ENCODE measurements around the gene PRM2.
A peak's percentile ranks its signal among the peaks of the same experiment; 100 is the strongest.

The PRM2 gene

GRCh38 chr16:11268921-11269375 is 7.3 kb downstream of the PRM2 start, which contains the start of gene TNP2:
Gene TNP2, minus strand, starts transcription at chr16:11269325. Its CDS starts 63 bp downstream, at chr16:11269262.
- ATAC-seq: no peak
- TF ChIP-seq ZNF70 (CRISPR knock-in tag; IDR thresholded peaks at IDR 0.05): no peak

DNA sequence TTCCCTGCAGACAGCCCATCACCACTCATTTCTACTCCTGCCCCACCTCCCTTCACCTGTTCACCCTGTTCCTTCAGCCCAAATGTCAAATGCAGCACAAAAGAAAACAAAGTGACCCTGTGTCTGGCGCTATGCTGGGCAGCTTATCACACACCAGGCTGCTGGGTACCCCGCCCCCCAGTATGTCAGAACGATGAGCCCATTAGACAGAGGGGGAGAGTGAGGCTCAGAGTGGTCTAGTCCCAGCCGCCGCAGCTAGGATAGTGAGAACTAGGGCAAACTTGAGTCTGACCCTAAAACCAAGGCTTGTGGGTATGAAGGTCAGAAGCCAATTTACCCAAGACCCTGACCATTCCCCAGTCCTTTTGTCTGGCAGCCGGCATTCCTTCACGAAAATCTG is 11.2 kb downstream of the PRM2 start:
- TF ChIP-seq ARNTL (CRISPR knock-in tag; IDR thresholded peaks at IDR 0.05; ENCODE audit: borderline replicate concordance, low read depth) (no peak), TOX (CRISPR knock-in tag; IDR thresholded peaks at IDR 0.05; ENCODE audit: borderline replicate concordance) (no peak), TCF4 (CRISPR knock-in tag; IDR thresholded peaks at IDR 0.05; ENCODE audit: borderline replicate concordance) (no peak), BACH2 (CRISPR knock-in tag; IDR thresholded peaks at IDR 0.05; ENCODE audit: borderline replicate concordance) (no peak), ESRRG (CRISPR knock-in tag; IDR thresholded peaks at IDR 0.05) (no peak), RARB (CRISPR knock-in tag; IDR thresholded peaks at IDR 0.05) (no peak), POU6F1 (CRISPR knock-in tag; IDR thresholded peaks at IDR 0.05; ENCODE audit: borderline replicate concordance, low read depth) (no peak), ZFP3 (CRISPR knock-in tag; IDR thresholded peaks at IDR 0.05) (no peak), OSR1 (CRISPR knock-in tag; IDR thresholded peaks at IDR 0.05) (no peak), ZC3H10 (CRISPR knock-in tag; IDR thresholded peaks at IDR 0.05) (no peak)
- no peak for ATAC-seq

- TF ChIP-seq ZNF70 (CRISPR knock-in tag; IDR thresholded peaks at IDR 0.05): peak; percentile 96
- TF ChIP-seq, protein P1, sequence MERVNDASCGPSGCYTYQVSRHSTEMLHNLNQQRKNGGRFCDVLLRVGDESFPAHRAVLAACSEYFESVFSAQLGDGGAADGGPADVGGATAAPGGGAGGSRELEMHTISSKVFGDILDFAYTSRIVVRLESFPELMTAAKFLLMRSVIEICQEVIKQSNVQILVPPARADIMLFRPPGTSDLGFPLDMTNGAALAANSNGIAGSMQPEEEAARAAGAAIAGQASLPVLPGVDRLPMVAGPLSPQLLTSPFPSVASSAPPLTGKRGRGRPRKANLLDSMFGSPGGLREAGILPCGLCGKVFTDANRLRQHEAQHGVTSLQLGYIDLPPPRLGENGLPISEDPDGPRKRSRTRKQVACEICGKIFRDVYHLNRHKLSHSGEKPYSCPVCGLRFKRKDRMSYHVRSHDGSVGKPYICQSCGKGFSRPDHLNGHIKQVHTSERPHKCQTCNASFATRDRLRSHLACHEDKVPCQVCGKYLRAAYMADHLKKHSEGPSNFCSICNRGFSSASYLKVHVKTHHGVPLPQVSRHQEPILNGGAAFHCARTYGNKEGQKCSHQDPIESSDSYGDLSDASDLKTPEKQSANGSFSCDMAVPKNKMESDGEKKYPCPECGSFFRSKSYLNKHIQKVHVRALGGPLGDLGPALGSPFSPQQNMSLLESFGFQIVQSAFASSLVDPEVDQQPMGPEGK (CRISPR knock-in tag; IDR thresholded peaks at IDR 0.05; ENCODE audit: borderline replicate concordance): no peak
- ATAC-seq: no peak
These were observed 12.0 kb downstream of the PRM2 start for GRCh38 chr16:11264155-11264832.

- ATAC-seq: no peak
- TF ChIP-seq ZNF70 (CRISPR knock-in tag; IDR thresholded peaks at IDR 0.05) (no peak), ZNF565 (CRISPR knock-in tag; conservative IDR thresholded peaks at IDR 0.05; ENCODE audit: low read depth) (no peak), POU6F1 (CRISPR knock-in tag; IDR thresholded peaks at IDR 0.05; ENCODE audit: borderline replicate concordance, low read depth) (no peak), RARB (CRISPR knock-in tag; IDR thresholded peaks at IDR 0.05) (no peak), ISL1 (CRISPR knock-in tag; IDR thresholded peaks at IDR 0.05) (no peak), ZNF8 (CRISPR knock-in tag; IDR thresholded peaks at IDR 0.05) (no peak), PPARA (CRISPR knock-in tag; IDR thresholded peaks at IDR 0.05; ENCODE audit: borderline replicate concordance) (no peak), OSR1 (CRISPR knock-in tag; IDR thresholded peaks at IDR 0.05) (no peak), CSDC2 (CRISPR knock-in tag; IDR thresholded peaks at IDR 0.05) (no peak), GLIS3 (CRISPR knock-in tag; IDR thresholded peaks at IDR 0.05) (no peak), ZFP3 (CRISPR knock-in tag; IDR thresholded peaks at IDR 0.05) (no peak), TCF4 (CRISPR knock-in tag; IDR thresholded peaks at IDR 0.05; ENCODE audit: borderline replicate concordance) (no peak), ZFP30 (CRISPR knock-in tag; IDR thresholded peaks at IDR 0.05) (no peak), ZC3H10 (CRISPR knock-in tag; IDR thresholded peaks at IDR 0.05) (no peak)
- TF ChIP-seq, protein P2, sequence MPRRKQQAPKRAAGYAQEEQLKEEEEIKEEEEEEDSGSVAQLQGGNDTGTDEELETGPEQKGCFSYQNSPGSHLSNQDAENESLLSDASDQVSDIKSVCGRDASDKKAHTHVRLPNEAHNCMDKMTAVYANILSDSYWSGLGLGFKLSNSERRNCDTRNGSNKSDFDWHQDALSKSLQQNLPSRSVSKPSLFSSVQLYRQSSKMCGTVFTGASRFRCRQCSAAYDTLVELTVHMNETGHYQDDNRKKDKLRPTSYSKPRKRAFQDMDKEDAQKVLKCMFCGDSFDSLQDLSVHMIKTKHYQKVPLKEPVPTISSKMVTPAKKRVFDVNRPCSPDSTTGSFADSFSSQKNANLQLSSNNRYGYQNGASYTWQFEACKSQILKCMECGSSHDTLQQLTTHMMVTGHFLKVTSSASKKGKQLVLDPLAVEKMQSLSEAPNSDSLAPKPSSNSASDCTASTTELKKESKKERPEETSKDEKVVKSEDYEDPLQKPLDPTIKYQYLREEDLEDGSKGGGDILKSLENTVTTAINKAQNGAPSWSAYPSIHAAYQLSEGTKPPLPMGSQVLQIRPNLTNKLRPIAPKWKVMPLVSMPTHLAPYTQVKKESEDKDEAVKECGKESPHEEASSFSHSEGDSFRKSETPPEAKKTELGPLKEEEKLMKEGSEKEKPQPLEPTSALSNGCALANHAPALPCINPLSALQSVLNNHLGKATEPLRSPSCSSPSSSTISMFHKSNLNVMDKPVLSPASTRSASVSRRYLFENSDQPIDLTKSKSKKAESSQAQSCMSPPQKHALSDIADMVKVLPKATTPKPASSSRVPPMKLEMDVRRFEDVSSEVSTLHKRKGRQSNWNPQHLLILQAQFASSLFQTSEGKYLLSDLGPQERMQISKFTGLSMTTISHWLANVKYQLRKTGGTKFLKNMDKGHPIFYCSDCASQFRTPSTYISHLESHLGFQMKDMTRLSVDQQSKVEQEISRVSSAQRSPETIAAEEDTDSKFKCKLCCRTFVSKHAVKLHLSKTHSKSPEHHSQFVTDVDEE (CRISPR knock-in tag; IDR thresholded peaks at IDR 0.05): no peak
- TF ChIP-seq, protein P3, sequence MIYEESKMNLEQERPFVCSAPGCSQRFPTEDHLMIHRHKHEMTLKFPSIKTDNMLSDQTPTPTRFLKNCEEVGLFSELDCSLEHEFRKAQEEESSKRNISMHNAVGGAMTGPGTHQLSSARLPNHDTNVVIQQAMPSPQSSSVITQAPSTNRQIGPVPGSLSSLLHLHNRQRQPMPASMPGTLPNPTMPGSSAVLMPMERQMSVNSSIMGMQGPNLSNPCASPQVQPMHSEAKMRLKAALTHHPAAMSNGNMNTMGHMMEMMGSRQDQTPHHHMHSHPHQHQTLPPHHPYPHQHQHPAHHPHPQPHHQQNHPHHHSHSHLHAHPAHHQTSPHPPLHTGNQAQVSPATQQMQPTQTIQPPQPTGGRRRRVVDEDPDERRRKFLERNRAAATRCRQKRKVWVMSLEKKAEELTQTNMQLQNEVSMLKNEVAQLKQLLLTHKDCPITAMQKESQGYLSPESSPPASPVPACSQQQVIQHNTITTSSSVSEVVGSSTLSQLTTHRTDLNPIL (CRISPR knock-in tag; IDR thresholded peaks at IDR 0.05; ENCODE audit: low read depth): no peak
- TF ChIP-seq, protein P1 (CRISPR knock-in tag; IDR thresholded peaks at IDR 0.05; ENCODE audit: borderline replicate concordance): no peak
These were observed 12.5 kb downstream of the PRM2 start for GRCh38 chr16:11263737-11264136.

Data from SK-N-SH treated with all-trans-retinoic acid at 6 μM for 48 hours (cell line).